ENCODE measurements around the gene LYG2.
"Not testable (repeated sequence)": the region's sequence is repeated elsewhere in the genome, so short reads cannot be mapped to it uniquely, and the experiment has no call there.

The LYG2 gene

GRCh38 chr2:99200076-99200800 is 55.2 kb downstream of the LYG2 start:
- no peak for DNase-seq

GRCh38 chr2:99198103-99198841 is 57.2 kb downstream of the LYG2 start:
- DNase-seq = no peak

GRCh38 chr2:99192364-99192763 is 63.1 kb downstream of the LYG2 start:
- DNase-seq = not testable (repeated sequence)

All from right forelimb (tissue), 1 donor.